ENCODE data around the gene ZNF175. TPM values are rescaled to one million over a fixed set of nuclear protein-coding genes. Genes with fewer than 3 reads are reported as not detected.

The ZNF175 gene
- total and polyA plus RNA-seq, 9 of the 15 experiments (the other 6 are each of a cell fraction or from before 2014, with no cell fraction given) = 3.7 to 37.9 (median 14.0) TPM

- no TSS peak for BruUV-seq (replicated peaks)
- FAIRE-seq (no peak), DNase-seq (ENCODE audit: extremely low read depth in 1 of 4, low spot score in 3 of 4) (no peak), ATAC-seq (no peak)
- Histone ChIP-seq H3K9ac (ENCODE audit: insufficient read depth in 1 of 2, low read depth in 2 of 2, low read length in 2 of 2) (no peak overlapping the region), H3K4me1 (replicated peaks in 1 of 2; ENCODE audit: control insufficient read depth in 2 of 2, insufficient read depth in 2 of 2, low read length in 2 of 2) (peaks cover 7 to 21% of the 10 kb centered on the region in 2 experiments; a peak in 4 of 5 replicates), H3K9me1 (ENCODE audit: control insufficient read depth, insufficient read depth, low read length) (no peaks in the 10 kb centered on the region), H3K4me2 (ENCODE audit: insufficient read depth, low read length) (no peak overlapping the region), H3K27me3 (ENCODE audit: control insufficient read depth in 2 of 2, insufficient read depth in 2 of 2, low read length in 2 of 2) (no peaks in the 10 kb centered on the region), H3K9me3 (replicated peaks; ENCODE audit: control insufficient read depth, insufficient read depth, low read depth, low read length) (peaks cover 44% of the 10 kb centered on the region), H3K27ac (ENCODE audit: extremely low read depth, low read depth, low read length) (no peak overlapping the region), H4K20me1 (replicated peaks; ENCODE audit: control insufficient read depth, insufficient read depth, low read length) (no peaks in the 10 kb centered on the region), H3K79me2 (ENCODE audit: control insufficient read depth, insufficient read depth, low read length) (no peaks in the 10 kb centered on the region), H3K4me3 (no peak overlapping the region), H3K36me3 (ENCODE audit: control insufficient read depth, insufficient read depth, low read length) (peaks cover 52% of the 10 kb centered on the region), H2AFZ (ENCODE audit: low read depth, low read length) (no peak overlapping the region)
- CTCF ChIA-PET (ENCODE audit: low intra/inter-chr PET ratio) = interaction anchor here (0.6 kb wide), 1 partner anchor 350 kb away, joined by 3 read pairs; no protein-coding TSS in a partner anchor
- in situ Hi-C loops (cut with MboI) = no loop called here
- 94% methylated on average over 2 of the region's 2 CpGs for WGBS (ENCODE audit: insufficient coverage, low coverage, missing lambda C conversion rate)
- intact Hi-C loops (cut with micrococcal nuclease) = no loop called here
- TF ChIP-seq E2F6 (IDR thresholded peaks at IDR 0.05; ENCODE audit: borderline replicate concordance in 1 of 2, extremely low read depth in 1 of 2, insufficient read depth in 1 of 2, insufficient read length in 1 of 2, low read depth in 1 of 2, low read length in 1 of 2, poor library complexity in 1 of 2, severe bottlenecking in 1 of 2) (no peak), ZBTB40 (IDR thresholded peaks at IDR 0.05) (peak; percentile 89), ZBTB40 (CRISPR knock-in tag; IDR thresholded peaks at IDR 0.05) (peak; percentile 52; the same call in 1 of the 2 replicates)
- POLR2A ChIA-PET = no interaction called here
These were observed 18.4 kb downstream of the ZNF175 start for GRCh38 chr19:51589511-51589910.

All from K562 (cell line).